AG10803 (cell line): ENCODE measurements around the gene TMEM132A.
A peak's percentile ranks its signal among the peaks of the same experiment; 100 is the strongest.

ENCODE experiments used
- DNase-seq: peaks from one replicate; pipeline ENCODE4 v3.0.0; 2010; ENCODE audit warnings: low read depth
- H3K4me3 ChIP-seq: 2 replicates; pipeline ENCODE4 v1.5.1; 2011; ENCODE audit warnings: mild to moderate bottlenecking, low read length, control low read depth
- TF ChIP-seq, protein P1 (sequence below): conservative IDR thresholded peaks from 2 replicates; pipeline ENCODE4 v1.5.1; 2011; ENCODE audit warnings: mild to moderate bottlenecking, low read length, control low read depth, inconsistent platforms

Gene TMEM132A

DNA sequence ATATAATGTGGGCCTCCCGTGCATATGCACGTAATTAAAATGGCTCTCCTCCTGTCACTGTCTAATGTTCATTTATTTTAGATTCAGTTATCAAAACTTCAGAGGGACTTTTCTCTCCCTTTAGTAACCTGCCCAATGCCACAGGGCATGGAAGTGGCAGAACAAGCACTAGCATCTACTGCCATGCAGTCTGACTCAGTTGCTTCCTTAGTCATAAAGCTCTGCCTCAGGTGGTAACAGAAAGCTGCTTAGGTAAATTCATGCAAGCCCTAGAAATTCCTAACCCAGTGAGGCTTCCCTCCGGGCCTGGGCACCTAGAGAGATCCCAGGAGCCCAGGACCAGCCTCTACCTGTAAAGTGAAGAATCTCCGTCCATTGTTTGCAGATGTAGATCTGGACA is 26.8 kb upstream of the TMEM132A start:
- TF ChIP-seq, protein P1, sequence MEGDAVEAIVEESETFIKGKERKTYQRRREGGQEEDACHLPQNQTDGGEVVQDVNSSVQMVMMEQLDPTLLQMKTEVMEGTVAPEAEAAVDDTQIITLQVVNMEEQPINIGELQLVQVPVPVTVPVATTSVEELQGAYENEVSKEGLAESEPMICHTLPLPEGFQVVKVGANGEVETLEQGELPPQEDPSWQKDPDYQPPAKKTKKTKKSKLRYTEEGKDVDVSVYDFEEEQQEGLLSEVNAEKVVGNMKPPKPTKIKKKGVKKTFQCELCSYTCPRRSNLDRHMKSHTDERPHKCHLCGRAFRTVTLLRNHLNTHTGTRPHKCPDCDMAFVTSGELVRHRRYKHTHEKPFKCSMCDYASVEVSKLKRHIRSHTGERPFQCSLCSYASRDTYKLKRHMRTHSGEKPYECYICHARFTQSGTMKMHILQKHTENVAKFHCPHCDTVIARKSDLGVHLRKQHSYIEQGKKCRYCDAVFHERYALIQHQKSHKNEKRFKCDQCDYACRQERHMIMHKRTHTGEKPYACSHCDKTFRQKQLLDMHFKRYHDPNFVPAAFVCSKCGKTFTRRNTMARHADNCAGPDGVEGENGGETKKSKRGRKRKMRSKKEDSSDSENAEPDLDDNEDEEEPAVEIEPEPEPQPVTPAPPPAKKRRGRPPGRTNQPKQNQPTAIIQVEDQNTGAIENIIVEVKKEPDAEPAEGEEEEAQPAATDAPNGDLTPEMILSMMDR, result no peak
- DNase-seq, result no peak

DNA sequence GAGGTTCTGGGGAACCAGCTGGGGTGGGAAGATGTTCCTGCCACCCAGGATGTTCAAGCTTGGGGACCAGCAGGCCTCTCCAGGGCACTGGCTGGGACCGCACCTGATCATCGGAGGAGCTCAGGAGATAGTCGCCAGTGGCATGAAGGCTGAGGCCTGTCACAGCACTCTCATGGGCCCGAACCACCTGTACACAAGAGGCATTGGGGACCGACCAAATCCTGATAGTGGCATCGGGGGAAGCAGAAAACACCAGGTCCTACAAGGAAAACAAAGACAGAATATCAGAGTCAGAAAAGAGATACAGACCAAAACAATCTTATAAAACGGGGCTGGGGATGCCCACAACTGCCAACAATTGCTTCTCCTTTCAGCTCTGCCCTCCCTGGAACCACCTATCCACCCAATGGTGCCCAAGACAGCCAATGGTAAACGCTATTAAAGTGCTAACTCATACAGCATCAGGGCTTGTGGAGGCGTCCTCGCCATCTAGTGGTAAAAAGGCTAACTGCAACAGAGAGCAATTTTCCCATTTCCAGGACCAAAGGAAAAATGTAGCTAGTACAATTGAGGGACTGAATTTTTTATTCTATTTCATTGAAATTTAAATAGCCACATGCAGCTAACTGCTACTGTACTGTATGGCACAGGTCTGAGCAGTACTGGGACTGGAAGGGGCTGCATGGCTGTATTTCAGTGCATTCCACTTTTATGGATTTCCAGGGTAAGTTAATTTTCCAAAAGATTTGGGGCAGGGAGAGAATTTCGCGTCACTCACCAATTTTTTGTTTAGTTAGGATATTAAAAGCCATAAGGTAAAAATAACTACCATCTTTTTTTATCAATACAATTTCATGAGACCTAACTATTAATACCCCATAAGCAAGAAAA is 25.0 kb upstream of the TMEM132A start:
- DNase-seq, result peak; percentile 70
- no peak overlapping the region for H3K4me3 ChIP-seq
- TF ChIP-seq, protein P1, result peak; percentile 98

More for the DNA sequence above, 26.8 kb upstream of the TMEM132A start:
- H3K4me3 ChIP-seq, result no peak overlapping the region

DNA sequence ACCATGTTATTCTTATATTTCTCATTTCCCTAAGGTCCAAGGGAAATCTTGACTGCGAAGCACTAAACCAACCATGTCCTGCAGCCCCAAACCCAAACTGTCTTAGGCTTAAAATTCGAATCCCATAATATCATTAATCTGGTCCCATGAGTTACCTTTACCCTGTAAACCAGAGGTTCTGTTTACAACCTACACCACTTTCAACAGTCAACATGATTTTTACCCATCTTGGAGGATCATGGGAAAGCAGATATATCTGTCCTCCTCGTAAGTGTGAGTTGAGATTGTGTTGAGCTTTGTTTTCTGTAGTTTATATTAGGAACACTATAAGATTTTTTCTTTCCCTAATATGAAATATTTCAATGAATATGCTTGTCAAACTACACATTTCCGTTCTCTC is 24.3 kb upstream of the TMEM132A start:
- H3K4me3 ChIP-seq, result no peak overlapping the region
- TF ChIP-seq, protein P1, result no peak

DNA sequence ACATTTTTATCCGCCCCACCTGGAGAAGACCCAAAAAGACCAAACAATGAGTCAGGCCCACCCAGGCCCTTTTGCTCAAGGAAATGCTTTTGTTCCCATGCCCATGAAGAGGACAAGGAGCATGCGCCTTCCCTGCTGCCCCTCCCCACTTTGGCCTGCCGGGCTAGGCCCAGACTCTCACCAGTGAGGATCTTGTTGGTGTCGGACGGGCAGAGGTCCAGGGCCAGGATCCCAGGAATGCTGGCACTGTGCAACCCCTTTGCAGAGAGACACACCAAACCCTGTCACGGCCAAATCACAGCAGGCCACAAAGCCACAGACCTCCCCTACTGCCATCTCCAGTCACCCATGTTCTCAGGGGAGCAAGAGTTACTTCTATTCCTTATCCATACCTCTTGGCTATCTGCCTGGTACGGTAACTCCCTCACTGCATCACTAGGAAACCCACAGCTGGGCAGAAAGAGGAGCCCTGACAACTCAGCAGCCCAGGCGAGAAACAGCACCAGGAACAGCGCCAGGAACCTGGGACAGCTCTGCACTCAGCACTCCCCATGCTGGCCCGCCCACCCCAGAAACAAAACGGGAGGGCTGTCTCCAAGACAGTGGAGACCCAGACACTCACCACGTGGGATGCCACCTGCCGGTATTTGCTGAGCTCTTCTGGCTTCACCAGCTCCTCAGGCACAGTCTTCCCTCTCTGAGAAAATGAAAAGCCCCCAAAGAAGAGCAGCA is 23.4 kb upstream of the TMEM132A start:
- TF ChIP-seq, protein P1, result no peak
- no peak for DNase-seq
- H3K4me3 ChIP-seq, result no peak overlapping the region

More for the DNA sequence above, 24.3 kb upstream of the TMEM132A start:
- no peak for DNase-seq

DNA sequence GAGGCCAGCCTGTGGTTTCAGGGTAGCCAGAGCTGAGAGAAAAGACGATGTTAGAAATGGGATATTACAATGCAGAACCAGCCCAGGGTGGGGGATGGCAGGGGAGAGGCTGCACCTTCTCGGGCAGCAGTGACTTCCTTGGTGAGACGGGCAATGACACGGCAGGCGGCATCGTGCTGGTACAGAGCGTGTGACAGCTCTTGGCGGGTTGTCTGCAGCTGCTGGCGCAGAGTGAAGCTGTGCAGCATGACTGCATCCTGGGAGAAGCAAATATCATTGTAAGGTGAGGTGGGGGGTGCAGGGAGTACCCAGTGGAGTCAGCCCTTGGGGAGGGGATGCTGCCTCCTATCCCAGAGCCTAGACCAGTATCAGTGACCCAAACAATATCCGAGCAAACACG is 21.6 kb upstream of the TMEM132A start:
- no peak for DNase-seq
- H3K4me3 ChIP-seq, result no peak overlapping the region
- TF ChIP-seq, protein P1, result no peak

DNA sequence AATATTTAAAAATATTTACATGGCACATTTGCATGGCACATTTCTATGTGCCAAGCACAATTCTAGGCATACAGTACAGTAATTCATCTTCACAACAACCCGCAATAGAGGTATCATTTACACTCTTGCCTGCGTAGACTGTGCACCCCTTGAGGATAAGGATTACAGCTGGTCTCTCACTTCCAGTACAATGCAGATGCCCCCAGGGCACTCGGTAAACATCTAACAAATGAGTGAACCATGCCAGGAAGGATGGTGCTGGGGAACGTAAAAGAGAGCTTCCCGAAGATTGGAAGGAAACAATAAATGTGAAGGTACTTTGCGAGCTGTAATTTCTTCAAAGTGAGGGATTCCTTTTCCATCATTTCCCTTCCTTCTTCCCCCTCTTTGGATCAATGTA is 19.2 kb upstream of the TMEM132A start:
- peak overlapping the region; percentile 86 for H3K4me3 ChIP-seq
- no peak for DNase-seq
- TF ChIP-seq, protein P1, result no peak
